HL-60 (cell line): ENCODE results near the gene CACNA1I.

Experiments used
- DNase-seq, 2 experiments: peaks; one replicate each; pipeline ENCODE4 v3.0.0-alpha.2; 2010 to 2020; ENCODE audit warnings: low read depth in 1 of 2, low spot score in 1 of 2
- H3K27ac ChIP-seq: fragments of 250-450 bp; sonication (Bioruptor Pico); replicated peaks from 2 replicates; pipeline ENCODE4 v1.5.1; 2020; ENCODE audit warnings: mild to moderate bottlenecking, moderate library complexity
- H3K27me3 ChIP-seq: fragments of 250-450 bp; sonication (Bioruptor Pico); 2 replicates; pipeline ENCODE4 v1.5.1; 2021; ENCODE audit warnings: mild to moderate bottlenecking, moderate library complexity; ENCODE audit not compliant: insufficient read depth, poor library complexity, severe bottlenecking
- H3K4me3 ChIP-seq: replicated peaks from 2 replicates; pipeline ENCODE4 v1.5.1; 2011; ENCODE audit warnings: mild to moderate bottlenecking, control low read depth, low read length; ENCODE audit not compliant: insufficient read depth
- CTCF ChIP-seq: IDR thresholded peaks from one replicate; pipeline ENCODE4 v1.5.1; 2011; ENCODE audit warnings: low read length, control low read depth, inconsistent platforms; ENCODE audit not compliant: insufficient read depth
- GABPA ChIP-seq: IDR thresholded peaks from 2 replicates; pipeline ENCODE4 v1.6.1; 2012; ENCODE audit warnings: low read depth
- POLR2AphosphoS5 ChIP-seq: IDR thresholded peaks from 2 replicates; pipeline ENCODE4 v1.6.1; 2012; ENCODE audit warnings: low read depth
- REST ChIP-seq: IDR thresholded peaks from 2 replicates; pipeline ENCODE4 v1.6.1; 2012; ENCODE audit warnings: low read depth; ENCODE audit not compliant: insufficient replicate concordance
- SPI1 ChIP-seq: IDR thresholded peaks from 2 replicates; pipeline ENCODE4 v1.6.1; 2012; ENCODE audit warnings: low read depth, mild to moderate bottlenecking, borderline replicate concordance

Gene CACNA1I

GRCh38 chr22:39638958-39639357 lies 68.4 kb downstream of the CACNA1I start:
- no peak for DNase-seq

GRCh38 chr22:39641660-39642310 lies 71.2 kb downstream of the CACNA1I start:
- Histone ChIP-seq H3K4me3 (no peak overlapping the region), H3K27me3 (no peaks in the 10 kb centered on the region), H3K27ac (no peak overlapping the region)
- no peak for TF ChIP-seq REST
- TF ChIP-seq CTCF, result no peak
- TF ChIP-seq GABPA, result no peak
- TF ChIP-seq SPI1, result no peak
- TF ChIP-seq POLR2AphosphoS5, result no peak
- DNase-seq, result no peak

More at GRCh38 chr22:39638958-39639357, 68.4 kb downstream of the CACNA1I start:
- H3K27ac ChIP-seq, result no peak overlapping the region
- no peaks in the 10 kb centered on the region for H3K27me3 ChIP-seq
- H3K4me3 ChIP-seq, result no peak overlapping the region
- TF ChIP-seq GABPA, result no peak
- TF ChIP-seq CTCF, result no peak
- TF ChIP-seq SPI1, result no peak
- no peak for TF ChIP-seq POLR2AphosphoS5
- no peak for TF ChIP-seq REST

- DNase-seq, result no peak
- no peak overlapping the region for H3K27ac ChIP-seq
- no peak overlapping the region for H3K4me3 ChIP-seq
- no peaks in the 10 kb centered on the region for H3K27me3 ChIP-seq
- no peak for TF ChIP-seq REST
- no peak for TF ChIP-seq GABPA
- TF ChIP-seq POLR2AphosphoS5, result no peak
- no peak for TF ChIP-seq CTCF
- TF ChIP-seq SPI1, result no peak
Measured at GRCh38 chr22:39643311-39644083, 72.9 kb downstream of the CACNA1I start.
